HEK293 (cell line): Measurements from ENCODE around the gene PCSK1.

Experiments
- CTCF ChIA-PET: fragments of 350-600 bp; formaldehyde crosslinking; extraction: SDS; loops from one replicate; lab custom pipeline; 2021; ENCODE audit warnings: antibody characterized with exemption; lab: Yijun Ruan, JAX
- POLR2A ChIA-PET: fragments of 300-600 bp; formaldehyde crosslinking; extraction: SDS; loops from one replicate; lab custom pipeline; 2020; ENCODE audit warnings: antibody characterized with exemption, inconsistent platforms; lab: Yijun Ruan, JAX
- H3K27ac ChIP-seq: fragments of 200-500 bp; sonication (Bioruptor generic); 2 replicates; pipeline ENCODE4 v1.5.1; 2014; ENCODE audit warnings: low read depth, low read length, control low read depth, inconsistent platforms; ENCODE audit errors: extremely low read depth
- H3K36me3 ChIP-seq, 2 experiments: fragments of 200-500 bp in 1 of 2; sonication (Bioruptor generic) in 1 of 2; 1 replicate in 1 of 2; 2 replicates in 1 of 2; pipeline ENCODE4 v1.5.1; 2014 to 2017; ENCODE audit warnings: inconsistent platforms in 2 of 2, low read length in 2 of 2; ENCODE audit not compliant: control insufficient read depth in 2 of 2, insufficient read depth in 1 of 2
- H3K4me1 ChIP-seq: fragments of 200-500 bp; sonication (Bioruptor generic); 2 replicates; pipeline ENCODE4 v1.5.1; 2014; ENCODE audit warnings: mild to moderate bottlenecking, low read length, inconsistent platforms; ENCODE audit not compliant: control insufficient read depth, insufficient read depth
- H3K4me3 ChIP-seq: 2 replicates; pipeline ENCODE4 v1.5.1; 2011; ENCODE audit warnings: low read depth, mild to moderate bottlenecking, control low read depth, low read length, moderate library complexity
- H3K9me3 ChIP-seq: fragments of 200-500 bp; sonication (Bioruptor generic); 2 replicates; pipeline ENCODE4 v1.5.1; 2014; ENCODE audit warnings: low read depth, low read length, inconsistent platforms; ENCODE audit not compliant: control insufficient read depth, insufficient read depth
- HOXA7 ChIP-seq: sonication (generic); formaldehyde crosslinking; IDR thresholded peaks from 2 replicates; pipeline ENCODE4 v1.8.1; 2022; ENCODE audit warnings: missing genetic modification reagents, borderline replicate concordance
- HOXD13 ChIP-seq: sonication (generic); formaldehyde crosslinking; IDR thresholded peaks from 2 replicates; pipeline ENCODE4 v1.8.0; 2022; ENCODE audit warnings: missing genetic modification reagents, borderline replicate concordance
- KLF10 ChIP-seq: fragments of 450-650 bp; IDR thresholded peaks from 2 replicates; pipeline ENCODE4 v1.5.1; 2018; ENCODE audit warnings: missing biosample characterization, mild to moderate bottlenecking, missing genetic modification characterization
- KLF17 ChIP-seq: fragments of 450-650 bp; formaldehyde crosslinking; IDR thresholded peaks from 2 replicates; pipeline ENCODE4 v1.5.1; 2016; ENCODE audit warnings: missing biosample characterization, missing genetic modification characterization
- MEIS1 ChIP-seq: sonication (generic); formaldehyde crosslinking; IDR thresholded peaks from 2 replicates; pipeline ENCODE4 v1.8.1; 2022; ENCODE audit warnings: missing genetic modification reagents, mild to moderate bottlenecking, borderline replicate concordance
- ZBTB1 ChIP-seq: fragments of 450-650 bp; formaldehyde crosslinking; IDR thresholded peaks from 2 replicates; pipeline ENCODE4 v1.5.1; 2016; ENCODE audit warnings: missing biosample characterization, missing genetic modification characterization
- ZBTB17 ChIP-seq: fragments of 450-650 bp; formaldehyde crosslinking; IDR thresholded peaks from 2 replicates; pipeline ENCODE4 v1.5.1; 2016; ENCODE audit warnings: missing biosample characterization, missing genetic modification characterization
- ZBTB44 ChIP-seq: fragments of 450-650 bp; IDR thresholded peaks from 2 replicates; pipeline ENCODE4 v1.5.1; 2018; ENCODE audit warnings: missing biosample characterization, mild to moderate bottlenecking, missing genetic modification characterization
- ZFP37 ChIP-seq: fragments of 450-650 bp; formaldehyde crosslinking; IDR thresholded peaks from 2 replicates; pipeline ENCODE4 v1.5.1; 2016; ENCODE audit warnings: missing biosample characterization, missing genetic modification characterization
- ZNF121 ChIP-seq: fragments of 450-650 bp; formaldehyde crosslinking; IDR thresholded peaks from 2 replicates; pipeline ENCODE4 v1.5.1; 2016; ENCODE audit warnings: missing biosample characterization, missing genetic modification characterization
- ZNF155 ChIP-seq: fragments of 450-650 bp; formaldehyde crosslinking; IDR thresholded peaks from 2 replicates; pipeline ENCODE4 v1.5.1; 2016; ENCODE audit warnings: missing biosample characterization, missing genetic modification characterization
- ZNF169 ChIP-seq: fragments of 450-650 bp; formaldehyde crosslinking; IDR thresholded peaks from 2 replicates; pipeline ENCODE4 v1.5.1; 2016; ENCODE audit warnings: missing biosample characterization, missing genetic modification characterization
- ZNF202 ChIP-seq: fragments of 450-650 bp; formaldehyde crosslinking; IDR thresholded peaks from 2 replicates; pipeline ENCODE4 v1.5.1; 2016; ENCODE audit warnings: missing biosample characterization, missing genetic modification characterization, borderline replicate concordance
- ZNF211 ChIP-seq: fragments of 450-650 bp; formaldehyde crosslinking; IDR thresholded peaks from 2 replicates; pipeline ENCODE4 v1.5.1; 2016; ENCODE audit warnings: low read depth, missing biosample characterization, missing genetic modification characterization
- ZNF23 ChIP-seq: fragments of 450-650 bp; formaldehyde crosslinking; IDR thresholded peaks from 2 replicates; pipeline ENCODE4 v1.5.1; 2016; ENCODE audit warnings: missing biosample characterization, missing genetic modification characterization, borderline replicate concordance
- ZNF37A ChIP-seq: fragments of 450-650 bp; IDR thresholded peaks from 2 replicates; pipeline ENCODE4 v1.5.1; 2018; ENCODE audit warnings: missing biosample characterization, missing genetic modification characterization
- ZNF555 ChIP-seq: fragments of 450-650 bp; formaldehyde crosslinking; conservative IDR thresholded peaks from 2 replicates; pipeline ENCODE4 v1.5.1; 2017; ENCODE audit warnings: missing biosample characterization, mild to moderate bottlenecking, missing genetic modification characterization, inconsistent platforms
- ZNF561 ChIP-seq: fragments of 450-650 bp; IDR thresholded peaks from 2 replicates; pipeline ENCODE4 v1.5.1; 2018; ENCODE audit warnings: missing biosample characterization, missing genetic modification characterization, borderline replicate concordance
- ZNF610 ChIP-seq: fragments of 450-650 bp; formaldehyde crosslinking; IDR thresholded peaks from 2 replicates; pipeline ENCODE4 v1.5.1; 2016; ENCODE audit warnings: missing biosample characterization, missing genetic modification characterization, borderline replicate concordance
- ZNF747 ChIP-seq: fragments of 450-650 bp; formaldehyde crosslinking; IDR thresholded peaks from 2 replicates; pipeline ENCODE4 v1.5.1; 2016; ENCODE audit warnings: missing biosample characterization, missing genetic modification characterization
- ZNF777 ChIP-seq: fragments of 450-650 bp; formaldehyde crosslinking; IDR thresholded peaks from 2 replicates; pipeline ENCODE4 v1.5.1; 2017; ENCODE audit warnings: missing biosample characterization, missing genetic modification characterization, borderline replicate concordance
- ZNF791 ChIP-seq: fragments of 450-650 bp; formaldehyde crosslinking; IDR thresholded peaks from 2 replicates; pipeline ENCODE4 v1.5.1; 2016; ENCODE audit warnings: missing biosample characterization, missing genetic modification characterization
- ZSCAN16 ChIP-seq: fragments of 450-650 bp; formaldehyde crosslinking; IDR thresholded peaks from 2 replicates; pipeline ENCODE4 v1.5.1; 2016; ENCODE audit warnings: missing biosample characterization, missing genetic modification characterization
- TF ChIP-seq, protein P1 (sequence below): fragments of 450-650 bp; formaldehyde crosslinking; IDR thresholded peaks from 2 replicates; pipeline ENCODE4 v1.5.1; 2016; ENCODE audit warnings: missing biosample characterization, missing genetic modification characterization
- TF ChIP-seq, protein P2 (sequence below): IDR thresholded peaks from 2 replicates; pipeline ENCODE4 v1.6.1; 2011; ENCODE audit warnings: mild to moderate bottlenecking, low read depth, low read length, borderline replicate concordance

The PCSK1 gene

DNA sequence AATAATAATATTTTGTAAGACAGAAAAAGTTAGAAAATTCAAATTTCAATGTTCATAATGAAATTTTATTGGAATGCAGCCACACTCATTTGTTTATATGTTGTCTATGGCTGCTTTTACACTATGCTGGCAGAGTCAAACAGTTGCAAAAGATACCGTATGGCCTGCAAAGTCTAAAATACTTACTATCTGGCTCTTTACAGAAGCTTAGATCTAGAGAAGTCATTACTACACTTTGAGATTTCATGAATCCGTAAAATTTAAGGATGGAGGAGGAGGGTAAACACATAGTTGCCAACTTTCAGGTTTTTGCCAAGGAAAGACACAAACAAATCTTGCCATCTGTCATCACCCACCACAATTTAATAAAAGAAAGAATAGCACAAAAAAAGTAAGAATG is 25.1 kb upstream of the PCSK1 start:
- H3K4me3 ChIP-seq = no peak overlapping the region
- no peaks in the 10 kb centered on the region for H3K4me1 ChIP-seq
- TF ChIP-seq ZNF777 (tag by site-specific recombination) = no peak
- no peak for TF ChIP-seq ZNF791
- TF ChIP-seq ZNF23 = no peak
- no peak for TF ChIP-seq ZBTB44 (tag by site-specific recombination)
- TF ChIP-seq KLF10 (tag by site-specific recombination) = no peak
- no peak for TF ChIP-seq ZBTB1 (tag by site-specific recombination)
- TF ChIP-seq ZNF121 (tag by site-specific recombination) = no peak
- TF ChIP-seq, protein P1, sequence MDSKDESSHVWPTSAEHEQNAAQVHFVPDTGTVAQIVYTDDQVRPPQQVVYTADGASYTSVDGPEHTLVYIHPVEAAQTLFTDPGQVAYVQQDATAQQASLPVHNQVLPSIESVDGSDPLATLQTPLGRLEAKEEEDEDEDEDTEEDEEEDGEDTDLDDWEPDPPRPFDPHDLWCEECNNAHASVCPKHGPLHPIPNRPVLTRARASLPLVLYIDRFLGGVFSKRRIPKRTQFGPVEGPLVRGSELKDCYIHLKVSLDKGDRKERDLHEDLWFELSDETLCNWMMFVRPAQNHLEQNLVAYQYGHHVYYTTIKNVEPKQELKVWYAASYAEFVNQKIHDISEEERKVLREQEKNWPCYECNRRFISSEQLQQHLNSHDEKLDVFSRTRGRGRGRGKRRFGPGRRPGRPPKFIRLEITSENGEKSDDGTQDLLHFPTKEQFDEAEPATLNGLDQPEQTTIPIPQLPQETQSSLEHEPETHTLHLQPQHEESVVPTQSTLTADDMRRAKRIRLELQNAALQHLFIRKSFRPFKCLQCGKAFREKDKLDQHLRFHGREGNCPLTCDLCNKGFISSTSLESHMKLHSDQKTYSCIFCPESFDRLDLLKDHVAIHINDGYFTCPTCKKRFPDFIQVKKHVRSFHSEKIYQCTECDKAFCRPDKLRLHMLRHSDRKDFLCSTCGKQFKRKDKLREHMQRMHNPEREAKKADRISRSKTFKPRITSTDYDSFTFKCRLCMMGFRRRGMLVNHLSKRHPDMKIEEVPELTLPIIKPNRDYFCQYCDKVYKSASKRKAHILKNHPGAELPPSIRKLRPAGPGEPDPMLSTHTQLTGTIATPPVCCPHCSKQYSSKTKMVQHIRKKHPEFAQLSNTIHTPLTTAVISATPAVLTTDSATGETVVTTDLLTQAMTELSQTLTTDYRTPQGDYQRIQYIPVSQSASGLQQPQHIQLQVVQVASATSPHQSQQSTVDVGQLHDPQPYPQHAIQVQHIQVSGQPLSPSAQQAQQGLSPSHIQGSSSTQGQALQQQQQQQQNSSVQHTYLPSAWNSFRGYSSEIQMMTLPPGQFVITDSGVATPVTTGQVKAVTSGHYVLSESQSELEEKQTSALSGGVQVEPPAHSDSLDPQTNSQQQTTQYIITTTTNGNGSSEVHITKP = no peak
- TF ChIP-seq ZBTB17 (tag by site-specific recombination) = no peak
- no peaks in the 10 kb centered on the region for H3K9me3 ChIP-seq
- CTCF ChIA-PET = interaction anchor here (0.7 kb wide), 2 partner anchors 259 to 594 kb away, joined by 3 read pairs; no protein-coding TSS in a partner anchor
- H3K27ac ChIP-seq = no peak overlapping the region
- no peaks in the 10 kb centered on the region for H3K36me3 ChIP-seq
- POLR2A ChIA-PET = no interaction called here

DNA sequence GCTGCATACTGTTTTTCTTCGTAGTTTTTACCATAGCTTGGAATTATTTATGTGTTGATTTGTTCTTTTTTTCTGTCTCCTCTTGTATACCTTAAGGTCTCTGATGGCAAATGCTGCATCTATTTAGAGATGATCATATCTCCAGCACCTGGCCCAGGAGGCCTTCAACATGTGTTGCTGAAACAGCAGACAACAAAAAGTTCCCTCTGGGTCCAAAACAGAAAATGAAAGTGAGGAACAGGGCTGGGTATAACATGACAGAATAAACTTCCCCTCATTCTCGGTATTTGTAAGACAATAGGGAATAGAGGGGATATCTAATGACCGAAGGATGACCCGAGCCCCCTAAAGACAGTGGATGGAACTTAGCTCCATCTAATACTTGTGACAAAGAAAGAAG is 22.7 kb upstream of the PCSK1 start:
- CTCF ChIA-PET = interaction anchor here (0.6 kb wide), 1 partner anchor 1262 kb away, joined by 3 read pairs; no protein-coding TSS in a partner anchor
- POLR2A ChIA-PET = no interaction called here
- H3K27ac ChIP-seq = no peak overlapping the region
- H3K36me3 ChIP-seq = no peaks in the 10 kb centered on the region
- H3K4me1 ChIP-seq = no peaks in the 10 kb centered on the region
- H3K4me3 ChIP-seq = no peak overlapping the region
- H3K9me3 ChIP-seq = no peaks in the 10 kb centered on the region
- TF ChIP-seq ZNF155 (tag by site-specific recombination) = no peak
- TF ChIP-seq ZNF561 (tag by site-specific recombination) = no peak
- TF ChIP-seq, protein P2, sequence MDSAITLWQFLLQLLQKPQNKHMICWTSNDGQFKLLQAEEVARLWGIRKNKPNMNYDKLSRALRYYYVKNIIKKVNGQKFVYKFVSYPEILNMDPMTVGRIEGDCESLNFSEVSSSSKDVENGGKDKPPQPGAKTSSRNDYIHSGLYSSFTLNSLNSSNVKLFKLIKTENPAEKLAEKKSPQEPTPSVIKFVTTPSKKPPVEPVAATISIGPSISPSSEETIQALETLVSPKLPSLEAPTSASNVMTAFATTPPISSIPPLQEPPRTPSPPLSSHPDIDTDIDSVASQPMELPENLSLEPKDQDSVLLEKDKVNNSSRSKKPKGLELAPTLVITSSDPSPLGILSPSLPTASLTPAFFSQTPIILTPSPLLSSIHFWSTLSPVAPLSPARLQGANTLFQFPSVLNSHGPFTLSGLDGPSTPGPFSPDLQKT = no peak
- no peak for TF ChIP-seq ZNF202 (tag by site-specific recombination)
- TF ChIP-seq ZNF610 = no peak

DNA sequence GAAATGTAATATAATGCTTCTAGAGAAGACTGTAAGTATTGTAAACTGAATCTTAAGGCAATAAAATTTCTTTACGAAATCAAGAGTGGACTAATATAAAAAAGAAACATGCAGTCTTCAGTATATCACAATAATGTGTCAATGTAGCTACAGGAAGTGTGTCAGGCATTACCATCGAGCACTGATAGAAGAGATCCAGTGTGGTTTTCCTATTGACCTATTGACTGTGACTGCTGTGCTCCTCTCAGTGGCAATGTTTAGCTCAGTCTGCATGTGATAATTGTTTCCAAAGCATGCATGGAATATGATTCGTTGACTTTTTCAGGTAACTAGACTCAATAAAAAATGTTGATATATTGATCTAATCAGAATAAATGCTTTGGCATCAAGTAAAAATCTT is 20.3 kb upstream of the PCSK1 start:
- ChIA-PET POLR2A (no interaction called here), CTCF (interaction anchor here (0.8 to 1.2 kb wide), 2 partner anchors 109 to 148 kb away, joined by 4 read pairs; no protein-coding TSS in a partner anchor)
- Histone ChIP-seq H3K36me3 (no peaks in the 10 kb centered on the region), H3K9me3 (no peaks in the 10 kb centered on the region), H3K4me3 (no peak overlapping the region), H3K27ac (no peak overlapping the region), H3K4me1 (no peaks in the 10 kb centered on the region)
- TF ChIP-seq ZSCAN16 (tag by site-specific recombination) (no peak), ZFP37 (tag by site-specific recombination) (no peak), ZNF37A (no peak), ZNF211 (tag by site-specific recombination) (no peak), ZNF169 (tag by site-specific recombination) (no peak), ZNF610 (no peak), HOXD13 (CRISPR knock-in tag) (no peak), MEIS1 (no peak), ZNF555 (tag by site-specific recombination) (no peak), HOXA7 (CRISPR knock-in tag) (no peak), KLF17 (no peak), ZNF747 (tag by site-specific recombination) (no peak)
- TF ChIP-seq, protein P2 = no peak
